Activated CD4-positive, alpha-beta memory T cell treated with anti-CD3 and anti-CD28 coated beads for 36 hours (primary cell): ENCODE data around the gene CENPV. TPM values are rescaled to one million over a fixed set of nuclear protein-coding genes. Genes with fewer than 3 reads are reported as not detected.

Source experiments
- CTCF ChIA-PET: fragments of 350-600 bp; sonication (Branson Sonifier 250); formaldehyde crosslinking; loops from one replicate; lab custom pipeline; 2021; ENCODE audit warnings: antibody characterized with exemption, inconsistent platforms; lab: Charles Lee
- POLR2A ChIA-PET: fragments of 350-600 bp; sonication (Branson Sonifier 250); formaldehyde crosslinking; loops from one replicate; lab custom pipeline; 2021; ENCODE audit warnings: antibody characterized with exemption; lab: Charles Lee
- DNase-seq: peaks from one replicate; pipeline ENCODE4 v3.0.0-alpha.2; 2020
- H3K27ac Mint-ChIP-seq: one replicate; pipeline ENCODE4 v1.8.0; 2021; ENCODE audit warnings: mixed read lengths
- H3K27me3 Mint-ChIP-seq: one replicate; pipeline ENCODE4 v1.8.0; 2021; ENCODE audit warnings: mixed read lengths
- H3K36me3 Mint-ChIP-seq: one replicate; pipeline ENCODE4 v1.8.0; 2021; ENCODE audit warnings: mixed read lengths
- H3K4me1 Mint-ChIP-seq: one replicate; pipeline ENCODE4 v1.8.0; 2021; ENCODE audit warnings: low read depth, mixed read lengths
- H3K4me3 Mint-ChIP-seq: one replicate; pipeline ENCODE4 v1.8.0; 2021; ENCODE audit warnings: mild to moderate bottlenecking, mixed read lengths
- H3K9me3 Mint-ChIP-seq: one replicate; pipeline ENCODE4 v1.8.0; 2021; ENCODE audit warnings: mixed read lengths
- intact Hi-C: fragments of 100-400 bp; cut with micrococcal nuclease; formaldehyde crosslinking; loops from one replicate; pipeline ENCODE4 v1.15.1; 2023
- total RNA-seq, 2 experiments: library from RNA; stranded (reverse); gene quantifications; one replicate each; pipeline ENCODE4 v1.2.3, GENCODE V29; 2021

The CENPV gene
- total RNA-seq, 2 experiments from 2014 or later = 43.0 to 44.2 TPM

- no peaks in the 10 kb centered on the region for H3K9me3 Mint-ChIP-seq
- H3K36me3 Mint-ChIP-seq = peaks cover 35% of the 10 kb centered on the region
- intact Hi-C loops = loop anchor here (1.0 to 10.0 kb wide), 4 partner anchors 35 to 203 kb away; partner anchors contain the start of gene NCOR1
- H3K4me1 Mint-ChIP-seq = peaks cover 42% of the 10 kb centered on the region
- ChIA-PET POLR2A (interaction anchor here (0.6 to 5.3 kb wide), 11 partner anchors 9 to 166 kb away, joined by 3 to 53 read pairs (median 6); partner anchors contain the start of genes CENPV, NCOR1 and TRPV2), CTCF (interaction anchor here (1.0 to 4.2 kb wide), 6 partner anchors 17 to 203 kb away, joined by 3 to 34 read pairs (median 6); partner anchors contain the start of gene TRPV2)
- H3K4me3 Mint-ChIP-seq = peak overlapping the region; percentile 93
- no peaks in the 10 kb centered on the region for H3K27me3 Mint-ChIP-seq
- no peak for DNase-seq
- peak overlapping the region; percentile 99 for H3K27ac Mint-ChIP-seq
These were observed 28.2 kb upstream of the CENPV start for GRCh38 chr17:16381496-16381820.

- Mint-ChIP-seq H3K27ac (peak within 1 kb of the TSS; percentile 99), H3K4me1 (peaks cover 40% of the 10 kb centered on the region), H3K9me3 (no peaks in the 10 kb centered on the region), H3K27me3 (no peaks in the 10 kb centered on the region), H3K36me3 (peaks cover 35% of the 10 kb centered on the region), H3K4me3 (peak within 1 kb of the TSS; percentile 93)
- CTCF ChIA-PET = interaction anchor here (0.6 to 4.2 kb wide), 10 partner anchors 16 to 203 kb away, joined by 3 to 34 read pairs (median 4); partner anchors contain the start of genes CENPV and TRPV2
- intact Hi-C loops = loop anchor here (1.0 to 10.0 kb wide), 5 partner anchors 35 to 204 kb away; partner anchors contain the start of gene NCOR1
- POLR2A ChIA-PET = interaction anchor here (0.6 to 5.3 kb wide), 16 partner anchors 9 to 1457 kb away, joined by 3 to 53 read pairs (median 4); partner anchors contain the start of genes CENPV, NCOR1 and TRPV2
- DNase-seq = peak; percentile 98
These were observed 27.6 kb upstream of the CENPV start, which contains the start of gene UBB for GRCh38 chr17:16380640-16381495. UBB (plus strand) TSS chr17:16381091; CDS start chr17:16381908, 817 bp downstream.

- Mint-ChIP-seq H3K4me3 (no peak overlapping the region), H3K27me3 (no peaks in the 10 kb centered on the region), H3K4me1 (peaks cover 36% of the 10 kb centered on the region), H3K9me3 (no peaks in the 10 kb centered on the region), H3K27ac (no peak overlapping the region), H3K36me3 (peaks cover 35% of the 10 kb centered on the region)
- ChIA-PET CTCF (interaction anchor here (1.6 to 6.6 kb wide), 4 partner anchors 15 to 205 kb away, joined by 3 to 73 read pairs (median 8); no protein-coding TSS in a partner anchor), POLR2A (interaction anchor here (4.8 to 5.3 kb wide), 2 partner anchors 38 to 60 kb away, joined by 50 to 53 read pairs; partner anchors contain the start of gene TRPV2)
- DNase-seq = no peak
- intact Hi-C loops = loop anchor here (1.0 to 10.0 kb wide), 3 partner anchors 156 to 205 kb away; partner anchors contain the start of gene NCOR1
These were observed 26.4 kb upstream of the CENPV start for GRCh38 chr17:16379654-16380053.

- Mint-ChIP-seq H3K27ac (no peak overlapping the region), H3K9me3 (no peaks in the 10 kb centered on the region), H3K36me3 (peaks cover 32% of the 10 kb centered on the region), H3K4me1 (peaks cover 27% of the 10 kb centered on the region), H3K27me3 (no peaks in the 10 kb centered on the region), H3K4me3 (no peak overlapping the region)
- DNase-seq = no peak
- POLR2A ChIA-PET = interaction anchor here (0.9 to 5.3 kb wide), 2 partner anchors 26 to 61 kb away, joined by 3 to 53 read pairs; partner anchors contain the start of gene CENPV
- CTCF ChIA-PET = interaction anchor here (0.8 to 6.6 kb wide), 3 partner anchors 14 to 92 kb away, joined by 3 to 73 read pairs (median 3); partner anchors contain the start of gene TRPV2
- intact Hi-C loops = no loop called here
These were observed 25.5 kb upstream of the CENPV start for GRCh38 chr17:16378636-16379282.

GRCh38 chr17:16377941-16378341 lies 24.7 kb upstream of the CENPV start:
- H3K4me3 Mint-ChIP-seq = no peak overlapping the region
- ChIA-PET CTCF (interaction anchor here (0.8 to 6.6 kb wide), 3 partner anchors 13 to 92 kb away, joined by 3 to 73 read pairs (median 3); partner anchors contain the start of gene TRPV2), POLR2A (no interaction called here)
- intact Hi-C loops = no loop called here
- no peak overlapping the region for H3K27ac Mint-ChIP-seq
- H3K9me3 Mint-ChIP-seq = no peaks in the 10 kb centered on the region
- DNase-seq = no peak
- H3K4me1 Mint-ChIP-seq = peaks cover 19% of the 10 kb centered on the region
- H3K36me3 Mint-ChIP-seq = peaks cover 24% of the 10 kb centered on the region
- no peaks in the 10 kb centered on the region for H3K27me3 Mint-ChIP-seq

GRCh38 chr17:16374146-16374938 lies 21.1 kb upstream of the CENPV start:
- no peaks in the 10 kb centered on the region for H3K4me1 Mint-ChIP-seq
- ChIA-PET POLR2A (no interaction called here), CTCF (interaction anchor here (0.6 to 6.6 kb wide), 3 partner anchors 9 to 100 kb away, joined by 3 to 73 read pairs (median 3); no protein-coding TSS in a partner anchor)
- intact Hi-C loops = no loop called here
- no peak overlapping the region for H3K27ac Mint-ChIP-seq
- H3K4me3 Mint-ChIP-seq = no peak overlapping the region
- DNase-seq = no peak
- H3K9me3 Mint-ChIP-seq = no peaks in the 10 kb centered on the region
- no peaks in the 10 kb centered on the region for H3K36me3 Mint-ChIP-seq
- no peaks in the 10 kb centered on the region for H3K27me3 Mint-ChIP-seq

GRCh38 chr17:16371742-16372141 lies 18.5 kb upstream of the CENPV start:
- H3K4me1 Mint-ChIP-seq = no peaks in the 10 kb centered on the region
- no peak for DNase-seq
- no peaks in the 10 kb centered on the region for H3K27me3 Mint-ChIP-seq
- no peaks in the 10 kb centered on the region for H3K9me3 Mint-ChIP-seq
- ChIA-PET POLR2A (interaction anchor here (1.2 kb wide), 1 partner anchor 9 kb away, joined by 4 read pairs; the partner anchor contains the start of gene UBB), CTCF (interaction anchor here (1.0 kb wide), 1 partner anchor 9 kb away, joined by 3 read pairs; no protein-coding TSS in a partner anchor)
- H3K27ac Mint-ChIP-seq = no peak overlapping the region
- H3K36me3 Mint-ChIP-seq = no peaks in the 10 kb centered on the region
- intact Hi-C loops = no loop called here
- no peak overlapping the region for H3K4me3 Mint-ChIP-seq

- intact Hi-C loops = no loop called here
- H3K27ac Mint-ChIP-seq = no peak overlapping the region
- ChIA-PET CTCF (interaction anchor here (0.6 to 5.9 kb wide), 31 partner anchors 9 to 282 kb away, joined by 3 to 79 read pairs (median 6); partner anchors contain the start of genes CENPV, PIGL, TRPV2 and UBB), POLR2A (interaction anchor here (1.4 kb wide), 1 partner anchor 51 kb away, joined by 8 read pairs; the partner anchor contains the start of gene TRPV2)
- H3K4me1 Mint-ChIP-seq = peaks cover 7% of the 10 kb centered on the region
- DNase-seq = no peak
- no peaks in the 10 kb centered on the region for H3K36me3 Mint-ChIP-seq
- no peaks in the 10 kb centered on the region for H3K27me3 Mint-ChIP-seq
- no peaks in the 10 kb centered on the region for H3K9me3 Mint-ChIP-seq
- H3K4me3 Mint-ChIP-seq = no peak overlapping the region
These were observed 11.4 kb upstream of the CENPV start for GRCh38 chr17:16364625-16365024.

- ChIA-PET POLR2A (interaction anchor here (1.1 to 1.4 kb wide), 2 partner anchors 17 to 51 kb away, joined by 4 to 8 read pairs; partner anchors contain the start of genes TRPV2 and UBB), CTCF (interaction anchor here (0.6 to 5.9 kb wide), 50 partner anchors 8 to 1132 kb away, joined by 3 to 79 read pairs (median 4); partner anchors contain the start of genes CENPV, PIGL, RASD1 and TRPV2)
- Mint-ChIP-seq H3K4me1 (peaks cover 7% of the 10 kb centered on the region), H3K27me3 (no peaks in the 10 kb centered on the region), H3K9me3 (no peaks in the 10 kb centered on the region), H3K27ac (no peak overlapping the region), H3K36me3 (no peaks in the 10 kb centered on the region), H3K4me3 (no peak overlapping the region)
- DNase-seq = peak; percentile 86
- intact Hi-C loops = loop anchor here (1.0 kb wide), 2 partner anchors 52 to 157 kb away; no protein-coding TSS in a partner anchor
These were observed 10.7 kb upstream of the CENPV start for GRCh38 chr17:16363749-16364536.

- DNase-seq = peak; percentile 55
- H3K27ac Mint-ChIP-seq = no peak overlapping the region
- H3K4me1 Mint-ChIP-seq = peaks cover 7% of the 10 kb centered on the region
- CTCF ChIA-PET = interaction anchor here (5.0 to 5.9 kb wide), 2 partner anchors 9 to 54 kb away, joined by 55 to 79 read pairs; partner anchors contain the start of genes CENPV and TRPV2
- no peaks in the 10 kb centered on the region for H3K9me3 Mint-ChIP-seq
- intact Hi-C loops = no loop called here
- POLR2A ChIA-PET = no interaction called here
- H3K36me3 Mint-ChIP-seq = no peaks in the 10 kb centered on the region
- no peaks in the 10 kb centered on the region for H3K27me3 Mint-ChIP-seq
- no peak overlapping the region for H3K4me3 Mint-ChIP-seq
These were observed 8.6 kb upstream of the CENPV start for GRCh38 chr17:16361874-16362273.
